ENCODE measurements around the gene MPIG6B.
A peak's percentile ranks its signal among the peaks of the same experiment; 100 is the strongest.

The MPIG6B gene

DNA sequence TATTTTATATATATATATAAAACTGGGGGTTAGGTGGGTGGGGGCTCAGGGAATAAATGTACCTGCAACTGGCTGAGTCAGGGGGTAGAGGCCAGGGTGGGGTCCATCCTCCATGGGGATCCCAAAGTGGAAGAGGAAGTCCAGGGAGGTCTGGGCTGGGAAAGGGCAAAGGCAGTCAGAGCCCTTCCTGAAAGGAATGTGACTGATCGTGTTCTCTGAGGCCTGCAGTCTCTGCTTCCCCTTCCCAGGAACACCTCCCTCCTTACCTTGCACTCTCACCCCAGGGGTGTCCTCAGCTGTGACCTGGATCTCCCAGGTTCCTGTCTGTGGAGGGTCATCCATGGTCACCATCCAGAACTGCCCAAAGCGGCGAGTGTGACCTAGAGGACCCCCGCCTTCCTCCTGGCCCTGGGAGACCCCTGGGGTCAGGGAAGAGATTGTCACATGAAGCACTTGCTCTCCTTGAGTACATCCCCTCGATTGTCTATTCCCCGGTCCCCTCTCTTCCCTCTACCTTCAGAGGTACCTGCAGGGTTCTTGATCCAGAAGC is 44.0 kb downstream of the MPIG6B start:
- DNase-seq (ENCODE audit: low read depth): no peak

GRCh38 chr6:31768363-31769257 is 45.4 kb downstream of the MPIG6B start:
- no peak for DNase-seq (ENCODE audit: low read depth)

GRCh38 chr6:31769684-31770371 is 46.7 kb downstream of the MPIG6B start:
- DNase-seq (ENCODE audit: low read depth): peak; percentile 72

DNA sequence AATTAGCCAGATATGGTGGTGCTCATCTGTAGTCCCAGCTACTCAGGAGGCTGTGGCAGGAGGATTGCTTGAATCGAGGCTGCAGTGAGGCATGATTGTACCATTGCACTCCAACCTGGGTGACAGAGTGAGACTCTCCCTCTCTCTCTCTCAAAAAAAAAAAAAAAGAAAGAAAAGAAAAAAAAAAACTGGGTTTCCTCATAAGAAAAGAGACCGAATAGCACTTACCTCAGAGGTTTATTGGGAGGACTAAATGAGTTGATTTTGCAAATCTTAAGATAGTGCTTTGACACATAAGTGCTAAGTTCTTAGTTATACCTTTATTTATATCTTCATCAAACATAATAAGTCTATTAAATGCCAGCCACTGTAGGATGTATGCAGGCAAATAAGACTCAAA is 47.7 kb downstream of the MPIG6B start:
- DNase-seq (ENCODE audit: low read depth): no peak

GRCh38 chr6:31771992-31772358 is 48.8 kb downstream of the MPIG6B start:
- peak; percentile 62 for DNase-seq (ENCODE audit: low read depth)

DNA sequence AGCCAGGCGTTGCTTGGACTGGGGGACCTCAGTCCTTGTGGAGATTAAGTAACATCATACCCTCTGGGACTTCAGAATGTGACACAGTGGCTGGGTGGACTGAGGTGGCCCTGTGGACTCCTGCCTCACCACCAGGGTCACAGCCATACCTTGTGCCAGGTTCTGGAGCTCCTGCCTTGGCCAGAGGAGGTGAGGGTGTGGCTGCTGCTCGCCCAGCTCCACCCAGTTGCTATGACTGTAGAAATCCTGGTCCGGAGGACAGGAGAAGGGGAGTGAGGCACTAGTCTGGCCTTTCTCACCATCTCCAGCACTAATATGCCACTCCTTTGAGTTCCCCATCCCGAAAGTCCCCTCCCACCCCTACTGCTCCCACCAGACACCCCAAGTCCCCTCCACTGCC is 52.0 kb downstream of the MPIG6B start:
- no peak for DNase-seq (ENCODE audit: low read depth)

- no peak for DNase-seq (ENCODE audit: low read depth)
These were observed 52.7 kb downstream of the MPIG6B start for GRCh38 chr6:31775633-31776484.
